Osteoblast (primary cell): ENCODE data around the gene LANCL2. TPM values are rescaled to one million over a fixed set of nuclear protein-coding genes. Genes with fewer than 3 reads are reported as not detected.
A peak's percentile ranks its signal among the peaks of the same experiment; 100 is the strongest.
"Not testable (repeated sequence)": the region's sequence is repeated elsewhere in the genome, so short reads cannot be mapped to it uniquely, and the experiment has no call there.

Experiments used
- DNase-seq: peaks from one replicate; pipeline ENCODE4 v3.0.0; 2011; ENCODE audit warnings: low spot score, mixed read lengths; ENCODE audit not compliant: insufficient read length; ENCODE audit errors: missing footprints
- H2AFZ ChIP-seq: 2 replicates; pipeline ENCODE4 v1.6.0; 2011; ENCODE audit warnings: mild to moderate bottlenecking, low read length
- H3K27ac ChIP-seq: 2 replicates; pipeline ENCODE4 v1.5.1; 2011; ENCODE audit warnings: mild to moderate bottlenecking, low read depth, low read length, moderate library complexity
- H3K27me3 ChIP-seq: 2 replicates; pipeline ENCODE4 v1.6.0; 2012; ENCODE audit warnings: mild to moderate bottlenecking, control low read depth, inconsistent platforms, low read length, moderate library complexity; ENCODE audit not compliant: insufficient read depth
- H3K36me3 ChIP-seq: 2 replicates; pipeline ENCODE4 v1.5.1; 2011; ENCODE audit warnings: mild to moderate bottlenecking, low read length, control low read depth, moderate library complexity; ENCODE audit not compliant: insufficient read depth
- H3K4me1 ChIP-seq: 2 replicates; pipeline ENCODE4 v1.5.1; 2011; ENCODE audit warnings: mild to moderate bottlenecking, low read length, control low read depth, moderate library complexity; ENCODE audit not compliant: insufficient read depth
- H3K4me2 ChIP-seq: 2 replicates; pipeline ENCODE4 v1.6.0; 2011; ENCODE audit warnings: mild to moderate bottlenecking, low read length; ENCODE audit not compliant: insufficient read depth
- H3K4me3 ChIP-seq: fragments of 200-600 bp; sonication (generic); 3 replicates; pipeline ENCODE4 v1.5.1; 2012; ENCODE audit warnings: mild to moderate bottlenecking, low read length, inconsistent platforms; ENCODE audit not compliant: insufficient read depth
- H3K79me2 ChIP-seq: 2 replicates; pipeline ENCODE4 v1.6.0; 2012; ENCODE audit warnings: mild to moderate bottlenecking, low read length, control low read depth, inconsistent platforms; ENCODE audit not compliant: insufficient read depth
- H3K9me3 ChIP-seq: 2 replicates; pipeline ENCODE4 v1.5.1; 2011; ENCODE audit warnings: low read depth, low read length, control low read depth
- H4K20me1 ChIP-seq: 2 replicates; pipeline ENCODE4 v1.6.0; 2012; ENCODE audit warnings: mild to moderate bottlenecking, low read length, control low read depth; ENCODE audit not compliant: insufficient read depth
- total RNA-seq: library from RNA; depleted of rRNA; stranded (reverse); fragments of >200 nt; gene quantifications from 2 replicates; pipeline ENCODE4 v1.2.3, GENCODE V29; 2012
- TF ChIP-seq, protein P1 (sequence below): IDR thresholded peaks from 2 replicates; pipeline ENCODE4 v1.5.1; 2011; ENCODE audit warnings: mild to moderate bottlenecking, low read depth, low read length, moderate library complexity; ENCODE audit errors: extremely low read depth

The LANCL2 gene
- total RNA-seq, 1 donor = 19.2 TPM

DNA sequence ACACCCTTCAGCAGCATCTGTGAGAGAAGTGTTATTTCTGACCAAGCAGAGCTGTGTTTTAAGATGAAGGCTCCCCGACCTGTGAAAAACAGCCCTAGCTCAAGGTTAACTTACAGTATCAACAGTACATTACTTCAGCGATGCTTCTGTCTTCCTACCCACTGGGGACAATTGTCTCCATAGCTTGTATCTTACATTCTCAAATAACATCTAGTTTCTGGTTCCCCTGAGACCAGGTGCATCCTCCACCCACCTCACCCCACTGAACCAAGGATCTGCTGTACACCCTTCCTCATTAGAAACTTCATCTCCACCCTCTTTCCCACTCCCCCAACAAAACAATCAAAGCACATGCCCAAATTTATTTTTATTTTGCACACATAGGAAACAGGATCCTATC lies 105.1 kb downstream of the LANCL2 start:
- Histone ChIP-seq H3K4me2 (no peak overlapping the region), H2AFZ (no peak overlapping the region), H3K79me2 (no peaks in the 10 kb centered on the region), H4K20me1 (peaks cover 11% of the 10 kb centered on the region), H3K27me3 (no peaks in the 10 kb centered on the region), H3K27ac (no peak overlapping the region), H3K9me3 (no peaks in the 10 kb centered on the region), H3K4me3 (no peak overlapping the region), H3K36me3 (no peaks in the 10 kb centered on the region), H3K4me1 (no peaks in the 10 kb centered on the region)
- TF ChIP-seq, protein P1, sequence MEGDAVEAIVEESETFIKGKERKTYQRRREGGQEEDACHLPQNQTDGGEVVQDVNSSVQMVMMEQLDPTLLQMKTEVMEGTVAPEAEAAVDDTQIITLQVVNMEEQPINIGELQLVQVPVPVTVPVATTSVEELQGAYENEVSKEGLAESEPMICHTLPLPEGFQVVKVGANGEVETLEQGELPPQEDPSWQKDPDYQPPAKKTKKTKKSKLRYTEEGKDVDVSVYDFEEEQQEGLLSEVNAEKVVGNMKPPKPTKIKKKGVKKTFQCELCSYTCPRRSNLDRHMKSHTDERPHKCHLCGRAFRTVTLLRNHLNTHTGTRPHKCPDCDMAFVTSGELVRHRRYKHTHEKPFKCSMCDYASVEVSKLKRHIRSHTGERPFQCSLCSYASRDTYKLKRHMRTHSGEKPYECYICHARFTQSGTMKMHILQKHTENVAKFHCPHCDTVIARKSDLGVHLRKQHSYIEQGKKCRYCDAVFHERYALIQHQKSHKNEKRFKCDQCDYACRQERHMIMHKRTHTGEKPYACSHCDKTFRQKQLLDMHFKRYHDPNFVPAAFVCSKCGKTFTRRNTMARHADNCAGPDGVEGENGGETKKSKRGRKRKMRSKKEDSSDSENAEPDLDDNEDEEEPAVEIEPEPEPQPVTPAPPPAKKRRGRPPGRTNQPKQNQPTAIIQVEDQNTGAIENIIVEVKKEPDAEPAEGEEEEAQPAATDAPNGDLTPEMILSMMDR = no peak
- DNase-seq = no peak

DNA sequence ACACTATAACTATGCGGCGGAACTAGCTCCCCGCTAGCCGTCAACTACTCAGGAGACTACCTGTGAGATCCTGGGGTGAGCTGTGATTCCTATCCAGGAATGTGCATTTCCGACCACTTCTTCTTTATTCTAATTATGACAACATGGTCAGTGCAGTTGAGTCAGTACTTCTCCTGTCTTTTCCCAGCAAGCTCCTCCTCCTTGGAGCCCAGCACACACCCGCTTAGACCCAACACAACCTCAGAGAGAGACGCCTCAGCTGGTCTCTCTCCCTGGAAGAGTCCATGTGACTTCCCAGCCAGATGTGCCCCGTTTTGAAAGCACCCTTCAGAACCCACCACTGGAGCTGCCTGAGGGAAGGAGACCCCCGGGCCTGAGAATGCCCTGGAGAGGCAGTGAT lies 106.5 kb downstream of the LANCL2 start:
- not testable (repeated sequence) for H3K27me3 ChIP-seq, H3K79me2 ChIP-seq

DNA sequence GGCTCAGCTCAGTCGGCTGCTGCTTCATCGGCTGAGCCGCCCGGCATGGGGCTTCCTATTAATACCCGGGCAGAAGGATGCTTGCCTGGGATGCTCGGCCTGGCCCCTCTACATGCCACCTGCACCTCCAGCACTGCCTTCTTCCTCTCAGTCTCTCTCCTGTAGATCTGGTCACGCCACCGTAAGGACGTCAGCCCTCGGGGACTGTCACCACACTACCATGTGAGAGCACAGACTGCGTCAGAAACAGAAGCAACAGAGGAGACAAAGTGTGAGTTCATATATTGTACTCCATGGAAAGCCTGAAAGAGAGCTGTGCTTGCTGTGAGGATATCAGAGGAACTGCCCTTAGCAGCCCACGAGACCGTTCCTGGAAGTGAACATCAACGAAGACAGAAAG lies 107.3 kb downstream of the LANCL2 start:
- not testable (repeated sequence) for H3K9me3 ChIP-seq, H3K27me3 ChIP-seq, H3K27ac ChIP-seq, H3K4me2 ChIP-seq, DNase-seq, H3K79me2 ChIP-seq, H3K36me3 ChIP-seq, H2AFZ ChIP-seq, H3K4me3 ChIP-seq
- Histone ChIP-seq H3K4me1 (peaks cover 17% of the 10 kb centered on the region), H4K20me1 (peaks cover 20% of the 10 kb centered on the region)

More for the DNA sequence above, 106.5 kb downstream of the LANCL2 start:
- H3K4me3 ChIP-seq, H3K27ac ChIP-seq, H3K4me2 ChIP-seq, DNase-seq, H3K36me3 ChIP-seq, H3K4me1 ChIP-seq, H3K9me3 ChIP-seq, H2AFZ ChIP-seq: not testable (repeated sequence)
- H4K20me1 ChIP-seq = peaks cover 13% of the 10 kb centered on the region

DNA sequence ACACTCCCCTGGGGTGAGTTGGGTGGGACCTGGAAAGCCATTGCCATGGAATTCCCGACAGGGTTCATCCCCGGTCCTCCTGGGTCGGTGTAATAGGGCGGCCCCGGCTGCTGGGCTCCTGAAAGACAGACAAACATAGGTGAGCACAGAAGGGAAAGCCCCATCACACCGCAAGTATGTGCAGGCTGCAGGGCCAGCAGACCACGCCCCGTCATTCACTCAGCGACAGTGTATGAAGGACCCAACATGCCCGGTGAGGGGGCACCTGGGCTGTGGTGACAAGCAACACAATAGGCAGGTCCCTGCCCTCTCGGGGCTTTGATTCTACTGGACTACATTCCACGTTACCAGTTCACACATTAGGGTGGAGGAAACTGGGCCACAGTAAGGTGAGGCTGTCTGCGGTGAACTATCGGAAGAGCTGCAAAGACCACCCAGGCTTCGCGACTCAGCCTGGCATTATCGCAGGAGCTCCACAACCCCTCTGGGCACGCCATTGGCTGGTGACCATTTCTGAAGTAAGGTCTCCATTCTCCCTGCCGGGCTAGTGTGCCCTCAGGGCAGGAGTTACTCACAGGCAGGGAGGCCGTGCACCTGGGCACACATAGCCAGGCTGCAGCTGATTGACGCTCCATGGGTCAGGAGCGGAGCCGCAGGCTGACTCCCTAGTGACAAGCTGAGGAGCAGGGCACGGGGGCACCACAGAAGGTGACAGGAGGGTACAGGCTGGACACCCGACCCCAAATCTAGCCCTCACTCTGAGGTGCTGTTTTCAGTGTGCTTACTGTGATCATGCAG lies 108.0 kb downstream of the LANCL2 start:
- H3K4me1 ChIP-seq = peaks cover 24% of the 10 kb centered on the region
- TF ChIP-seq, protein P1 = no peak
- no peaks in the 10 kb centered on the region for H3K27me3 ChIP-seq
- no peak overlapping the region for H3K4me3 ChIP-seq
- H3K9me3 ChIP-seq = no peaks in the 10 kb centered on the region
- no peak overlapping the region for H3K4me2 ChIP-seq
- no peaks in the 10 kb centered on the region for H3K36me3 ChIP-seq
- no peak overlapping the region for H3K27ac ChIP-seq
- no peak for DNase-seq
- peaks cover 2% of the 10 kb centered on the region for H3K79me2 ChIP-seq
- no peak overlapping the region for H2AFZ ChIP-seq
- H4K20me1 ChIP-seq = peaks cover 22% of the 10 kb centered on the region

DNA sequence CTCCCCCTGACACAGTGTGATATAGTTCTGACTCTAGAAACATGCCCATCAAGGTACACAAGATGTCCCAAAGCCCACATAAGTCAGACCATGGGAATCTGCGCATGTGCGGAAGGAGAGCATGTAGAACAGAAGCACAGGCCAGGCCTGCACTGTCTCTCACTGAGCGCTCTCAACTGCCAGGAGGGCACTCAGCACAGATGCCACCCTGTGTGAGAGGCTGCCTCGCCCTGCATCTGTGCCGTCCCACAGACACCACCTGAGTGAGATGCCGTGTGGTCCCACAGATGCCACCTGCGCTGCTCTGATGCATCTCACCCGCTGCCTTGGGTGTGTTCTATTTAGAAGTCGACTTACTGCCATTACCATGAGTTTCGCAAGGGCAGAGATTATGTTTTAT lies 108.8 kb downstream of the LANCL2 start:
- Histone ChIP-seq H3K4me2 (no peak overlapping the region), H3K27me3 (no peaks in the 10 kb centered on the region), H3K4me3 (no peak overlapping the region), H4K20me1 (peaks cover 22% of the 10 kb centered on the region), H2AFZ (no peak overlapping the region), H3K36me3 (no peaks in the 10 kb centered on the region), H3K4me1 (peaks cover 32% of the 10 kb centered on the region), H3K27ac (no peak overlapping the region), H3K9me3 (no peaks in the 10 kb centered on the region), H3K79me2 (peaks cover 2% of the 10 kb centered on the region)
- peak; percentile 23 for DNase-seq
- TF ChIP-seq, protein P1 = no peak
